ENCODE data around the gene MARVELD3. TPM values are rescaled to one million over a fixed set of nuclear protein-coding genes. Genes with fewer than 3 reads are reported as not detected.

The MARVELD3 gene
- total RNA-seq, 4 donors from 2014 or later: 3.8 to 10.2 (median 6.2) TPM

- Histone ChIP-seq H3K4me1 (no peaks in the 10 kb centered on the region), H3K9me3 (no peaks in the 10 kb centered on the region), H3K36me3 (peaks cover 43% of the 10 kb centered on the region), H3K27me3 (no peaks in the 10 kb centered on the region), H3K27ac (no peak overlapping the region), H3K4me3 (no peak overlapping the region)
- TF ChIP-seq POLR2A (IDR thresholded peaks at IDR 0.05) (no peak), POLR2AphosphoS5 (IDR thresholded peaks at IDR 0.05) (no peak)
- TF ChIP-seq, protein P1, sequence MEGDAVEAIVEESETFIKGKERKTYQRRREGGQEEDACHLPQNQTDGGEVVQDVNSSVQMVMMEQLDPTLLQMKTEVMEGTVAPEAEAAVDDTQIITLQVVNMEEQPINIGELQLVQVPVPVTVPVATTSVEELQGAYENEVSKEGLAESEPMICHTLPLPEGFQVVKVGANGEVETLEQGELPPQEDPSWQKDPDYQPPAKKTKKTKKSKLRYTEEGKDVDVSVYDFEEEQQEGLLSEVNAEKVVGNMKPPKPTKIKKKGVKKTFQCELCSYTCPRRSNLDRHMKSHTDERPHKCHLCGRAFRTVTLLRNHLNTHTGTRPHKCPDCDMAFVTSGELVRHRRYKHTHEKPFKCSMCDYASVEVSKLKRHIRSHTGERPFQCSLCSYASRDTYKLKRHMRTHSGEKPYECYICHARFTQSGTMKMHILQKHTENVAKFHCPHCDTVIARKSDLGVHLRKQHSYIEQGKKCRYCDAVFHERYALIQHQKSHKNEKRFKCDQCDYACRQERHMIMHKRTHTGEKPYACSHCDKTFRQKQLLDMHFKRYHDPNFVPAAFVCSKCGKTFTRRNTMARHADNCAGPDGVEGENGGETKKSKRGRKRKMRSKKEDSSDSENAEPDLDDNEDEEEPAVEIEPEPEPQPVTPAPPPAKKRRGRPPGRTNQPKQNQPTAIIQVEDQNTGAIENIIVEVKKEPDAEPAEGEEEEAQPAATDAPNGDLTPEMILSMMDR (IDR thresholded peaks at IDR 0.05): no peak
- WGBS: 96% methylated on average over 7 of the region's 7 CpGs
- no peak for DNase-seq (ENCODE audit: low spot score in 2 of 2)
These were observed 23.7 kb downstream of the MARVELD3 start for GRCh38 chr16:71649704-71650103.

GRCh38 chr16:71658771-71659170, 32.8 kb downstream of the MARVELD3 start:
- TF ChIP-seq EP300 (IDR thresholded peaks at IDR 0.05) (no peak), POLR2AphosphoS5 (IDR thresholded peaks at IDR 0.05) (no peak), POLR2A (IDR thresholded peaks at IDR 0.05) (no peak)
- TF ChIP-seq, protein P1 (IDR thresholded peaks at IDR 0.05): no peak
- DNase-seq (ENCODE audit: low spot score in 2 of 2): no peak
- Histone ChIP-seq H3K27me3 (no peaks in the 10 kb centered on the region), H3K27ac (no peak overlapping the region), H3K9me3 (no peaks in the 10 kb centered on the region), H3K36me3 (peaks cover 56% of the 10 kb centered on the region), H3K4me3 (no peak overlapping the region), H3K4me1 (no peaks in the 10 kb centered on the region)
- WGBS: 83% methylated on average over 4 of the region's 4 CpGs

- WGBS: 98% methylated on average over 2 of the region's 2 CpGs
- DNase-seq (ENCODE audit: low spot score in 2 of 2): no peak
- TF ChIP-seq EP300 (IDR thresholded peaks at IDR 0.05): no peak
- TF ChIP-seq POLR2A (IDR thresholded peaks at IDR 0.05): no peak
- no peak for TF ChIP-seq POLR2AphosphoS5 (IDR thresholded peaks at IDR 0.05)
- TF ChIP-seq, protein P1 (IDR thresholded peaks at IDR 0.05): no peak
- Histone ChIP-seq H3K4me3 (no peak overlapping the region), H3K4me1 (no peaks in the 10 kb centered on the region), H3K27ac (no peak overlapping the region), H3K27me3 (no peaks in the 10 kb centered on the region), H3K36me3 (peaks cover 59% of the 10 kb centered on the region), H3K9me3 (no peaks in the 10 kb centered on the region)
These were observed 33.5 kb downstream of the MARVELD3 start for GRCh38 chr16:71659471-71659870.

GRCh38 chr16:71666264-71666663, 40.3 kb downstream of the MARVELD3 start:
- Histone ChIP-seq H3K4me3 (no peak overlapping the region), H3K36me3 (peaks cover 89% of the 10 kb centered on the region), H3K9me3 (no peaks in the 10 kb centered on the region), H3K27me3 (no peaks in the 10 kb centered on the region), H3K4me1 (no peaks in the 10 kb centered on the region), H3K27ac (no peak overlapping the region)
- TF ChIP-seq, protein P1 (IDR thresholded peaks at IDR 0.05): no peak
- TF ChIP-seq EP300 (IDR thresholded peaks at IDR 0.05) (no peak), POLR2AphosphoS5 (IDR thresholded peaks at IDR 0.05) (no peak), POLR2A (IDR thresholded peaks at IDR 0.05) (no peak)
- DNase-seq (ENCODE audit: low spot score in 2 of 2): no peak
- 74% methylated on average over 1 of the region's 1 CpG for WGBS

- WGBS: 82% methylated on average over 4 of the region's 4 CpGs
- Histone ChIP-seq H3K4me1 (no peaks in the 10 kb centered on the region), H3K9me3 (no peaks in the 10 kb centered on the region), H3K27me3 (no peaks in the 10 kb centered on the region), H3K4me3 (no peak overlapping the region), H3K27ac (no peak overlapping the region), H3K36me3 (peaks cover 96% of the 10 kb centered on the region)
- no peak for DNase-seq (ENCODE audit: low spot score in 2 of 2)
- TF ChIP-seq POLR2AphosphoS5 (IDR thresholded peaks at IDR 0.05) (no peak), POLR2A (IDR thresholded peaks at IDR 0.05) (no peak), EP300 (IDR thresholded peaks at IDR 0.05) (no peak)
- TF ChIP-seq, protein P1 (IDR thresholded peaks at IDR 0.05): no peak
These were observed 41.1 kb downstream of the MARVELD3 start for GRCh38 chr16:71666928-71667707.
